Measurements from ENCODE around the gene KIRREL3. TPM values are rescaled to one million over a fixed set of nuclear protein-coding genes. Genes with fewer than 3 reads are reported as not detected.
A peak's percentile ranks its signal among the peaks of the same experiment; 100 is the strongest.

KIRREL3 gene
- total and polyA plus RNA-seq, 2 of the 8 experiments (the other 6 are each of a cell fraction or from before 2014, with no cell fraction given), result 0.29 to 0.32 TPM

DNA sequence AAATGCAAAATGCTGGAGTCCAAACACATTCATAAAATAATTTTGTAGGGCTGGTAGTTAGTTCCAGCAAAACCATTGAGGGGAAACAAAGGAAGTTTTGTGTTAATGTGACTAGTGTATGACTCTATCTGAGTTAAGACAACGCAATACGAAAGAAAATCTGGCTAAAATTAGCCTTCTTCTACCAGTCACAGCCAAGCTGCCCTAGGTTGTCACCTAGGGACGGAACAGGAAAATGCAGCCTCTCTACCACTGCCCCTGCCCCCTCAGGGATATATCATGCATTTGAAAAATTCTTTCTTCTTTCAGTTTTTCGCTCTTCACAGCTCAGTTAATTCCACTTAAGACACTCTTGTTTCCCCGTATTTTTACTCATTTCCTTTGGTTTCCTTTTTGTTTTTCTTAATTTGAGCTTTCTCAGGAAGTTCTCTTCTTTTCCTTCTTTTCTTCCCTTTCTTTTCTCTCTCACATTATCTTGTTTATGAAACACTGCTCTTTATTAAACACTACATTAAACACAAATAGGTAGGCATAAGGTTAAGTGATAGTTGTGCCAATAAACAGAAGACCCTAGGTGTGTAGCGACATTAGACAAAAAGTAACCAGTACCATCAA is 30.6 kb downstream of the KIRREL3 start (continued):
- peak; percentile 58 to 61 for TF ChIP-seq RAD21 (IDR thresholded peaks at IDR 0.05 in 1 of 2, conservative IDR thresholded peaks at IDR 0.05 in 1 of 2; ENCODE audit: low read depth in 2 of 2, low read length in 2 of 2)

Measured in H1 (cell line).